GM12801 (cell line): ENCODE measurements around the gene ASIC4.

Experiments used
- CTCF ChIP-seq: IDR thresholded peaks from one replicate; pipeline ENCODE4 v1.5.1; 2011; ENCODE audit warnings: control low read depth; ENCODE audit not compliant: insufficient read length; ENCODE audit errors: extremely low read depth

Gene ASIC4

DNA sequence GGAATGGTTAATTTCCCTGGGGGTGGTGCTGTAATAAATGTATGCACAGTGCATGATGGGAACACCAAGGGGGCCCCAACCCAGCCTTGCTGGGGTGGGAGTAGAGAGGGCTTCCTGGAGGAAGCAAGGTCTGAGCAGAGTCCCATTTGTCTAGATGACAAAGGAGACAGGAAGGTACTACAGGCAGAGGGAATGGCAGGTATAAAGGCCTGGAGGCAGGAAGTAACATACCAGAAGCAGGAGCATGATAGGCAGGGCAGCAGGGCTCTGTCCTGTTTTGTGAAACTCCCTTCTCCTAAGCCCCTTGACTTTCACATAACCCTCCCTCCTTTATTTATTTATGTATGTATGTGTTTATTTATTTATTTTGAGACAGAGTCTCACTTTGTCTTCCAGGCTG lies 11.7 kb upstream of the ASIC4 start:
- TF ChIP-seq CTCF = no peak

- TF ChIP-seq CTCF = no peak
Observed at GRCh38 chr2:219505585-219505984, 8.7 kb upstream of the ASIC4 start.

DNA sequence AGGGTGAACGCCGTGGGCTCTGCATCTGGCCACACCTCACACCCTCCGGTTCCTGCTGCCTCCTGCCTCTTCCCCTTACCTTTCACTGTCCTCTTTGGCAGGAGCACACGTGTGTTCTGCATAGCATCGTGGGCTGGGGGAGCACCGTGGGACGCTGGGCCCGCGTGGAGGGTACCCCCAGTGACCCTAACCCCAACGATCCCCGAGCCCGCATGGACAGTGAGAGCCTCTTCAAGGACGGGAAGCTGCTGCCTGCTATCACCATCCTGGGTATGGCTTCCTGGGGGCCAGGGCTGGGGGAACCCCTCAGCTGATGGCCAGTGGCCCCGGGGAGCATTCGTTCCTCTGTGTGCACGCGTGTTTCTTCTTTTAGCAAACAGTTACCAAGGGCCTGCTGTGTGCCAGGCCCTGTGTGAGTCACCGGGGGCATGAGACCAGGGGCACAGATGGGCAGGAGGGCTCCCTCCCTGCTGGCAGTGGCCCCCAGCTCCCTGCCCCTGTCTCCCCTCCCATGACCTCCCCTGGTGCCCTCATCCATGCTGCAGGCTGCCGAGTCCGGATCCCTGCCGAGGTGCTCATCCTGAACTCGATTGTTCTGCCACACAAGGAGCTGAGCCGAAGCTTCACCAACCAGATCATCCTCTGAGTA lies 8.0 kb upstream of the ASIC4 start:
- no peak for TF ChIP-seq CTCF

GRCh38 chr2:219506802-219507526 lies 7.3 kb upstream of the ASIC4 start:
- TF ChIP-seq CTCF = no peak

GRCh38 chr2:219507581-219508443 lies 6.5 kb upstream of the ASIC4 start:
- no peak for TF ChIP-seq CTCF

DNA sequence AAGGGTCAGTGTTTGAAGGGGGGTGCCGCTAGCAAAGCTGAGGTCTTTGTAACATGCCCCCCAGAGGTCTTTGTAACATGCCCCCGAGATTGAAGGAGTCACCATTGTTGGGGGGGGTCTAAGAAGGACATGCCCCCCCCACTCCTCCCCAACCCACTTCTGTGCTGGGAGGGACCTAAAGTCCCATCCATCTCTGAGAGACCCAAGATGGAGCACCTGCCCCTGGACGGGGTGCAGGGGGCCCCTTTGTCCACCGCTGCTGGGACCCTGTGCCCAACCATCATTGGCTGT lies 5.9 kb upstream of the ASIC4 start:
- no peak for TF ChIP-seq CTCF

- TF ChIP-seq CTCF = no peak
Observed at GRCh38 chr2:219508971-219509779, 5.1 kb upstream of the ASIC4 start.
